IMR-90 (cell line): ENCODE measurements around the gene SPTSSA. TPM values are rescaled to one million over a fixed set of nuclear protein-coding genes. Genes with fewer than 3 reads are reported as not detected.
"Not testable (repeated sequence)": the region's sequence is repeated elsewhere in the genome, so short reads cannot be mapped to it uniquely, and the experiment has no call there.

Experiments used
- ATAC-seq: fragments of 200-7000 bp; cut with Tn5 transposase; 2 replicates; pipeline ENCODE4 v1.9.1; 2020; ENCODE audit warnings: low read depth, mild to moderate bottlenecking, moderate library complexity
- BruUV-seq: library from RNA; stranded (reverse); fragments of 400-500 nt; replicated peaks from 2 replicates; lab custom pipeline; 2021; lab: Mats Ljungman, UMichigan
- CTCF ChIA-PET: fragments of 300-600 bp; formaldehyde crosslinking; extraction: SDS; loops from one replicate; lab custom pipeline; 2021; ENCODE audit warnings: antibody characterized with exemption; lab: Yijun Ruan, JAX
- POLR2A ChIA-PET: fragments of 300-600 bp; sonication (Branson Sonifier 250); formaldehyde crosslinking; loops from one replicate; lab custom pipeline; 2022; ENCODE audit warnings: antibody characterized with exemption; ENCODE audit not compliant: unreplicated experiment; lab: Charles Lee
- DNase-seq: peaks from one replicate; pipeline ENCODE4 v3.0.0; 2013
- H2AFZ ChIP-seq: replicated peaks from 2 replicates; pipeline ENCODE3; 2013; ENCODE audit warnings: low read length, mild to moderate bottlenecking; ENCODE audit not compliant: poor library complexity
- H2AK5ac ChIP-seq: 2 replicates; pipeline ENCODE4 v1.6.1; 2013; ENCODE audit warnings: low read depth, low read length, inconsistent platforms
- H2AK9ac ChIP-seq: replicated peaks from 2 replicates; pipeline ENCODE3; 2013; ENCODE audit warnings: mild to moderate bottlenecking, low read depth, low read length, moderate library complexity; ENCODE audit not compliant: poor library complexity
- H2BK120ac ChIP-seq: 2 replicates; pipeline ENCODE4 v1.6.1; 2013; ENCODE audit warnings: low read depth, low read length, inconsistent platforms
- H2BK15ac ChIP-seq: 3 replicates; pipeline ENCODE4 v1.6.1; 2013; ENCODE audit warnings: low read depth, low read length, inconsistent platforms
- H2BK20ac ChIP-seq: 2 replicates; pipeline ENCODE4 v1.6.1; 2013; ENCODE audit warnings: low read depth, mild to moderate bottlenecking, inconsistent platforms, low read length, moderate library complexity
- H2BK5ac ChIP-seq: 2 replicates; pipeline ENCODE4 v1.6.1; 2013; ENCODE audit warnings: mild to moderate bottlenecking, low read depth, low read length, inconsistent platforms; ENCODE audit not compliant: poor library complexity, severe bottlenecking
- H3K14ac ChIP-seq: replicated peaks from 2 replicates; pipeline ENCODE4 v1.6.1; 2013; ENCODE audit warnings: low read depth, low read length, inconsistent platforms
- H3K18ac ChIP-seq: 2 replicates; pipeline ENCODE4 v1.6.1; 2013; ENCODE audit warnings: low read depth, low read length, control low read depth
- H3K23ac ChIP-seq: 2 replicates; pipeline ENCODE4 v1.6.1; 2013; ENCODE audit warnings: low read depth, low read length, inconsistent platforms
- H3K27ac ChIP-seq: 2 replicates; pipeline ENCODE4 v1.5.1; 2013; ENCODE audit warnings: mild to moderate bottlenecking, control low read depth, low read length; ENCODE audit not compliant: insufficient read depth
- H3K27me3 ChIP-seq: 2 replicates; pipeline ENCODE4 v1.6.1; 2013; ENCODE audit warnings: low read length; ENCODE audit not compliant: control insufficient read depth, insufficient read depth
- H3K36me3 ChIP-seq: 2 replicates; pipeline ENCODE4 v1.6.1; 2013; ENCODE audit warnings: low read length, mixed read lengths; ENCODE audit not compliant: control insufficient read depth, insufficient read depth
- H3K4ac ChIP-seq: 2 replicates; pipeline ENCODE4 v1.6.1; 2013; ENCODE audit warnings: low read depth, low read length, inconsistent platforms
- H3K4me1 ChIP-seq: 2 replicates; pipeline ENCODE4 v1.6.1; 2013; ENCODE audit warnings: low read length, mixed read lengths; ENCODE audit not compliant: control insufficient read depth, insufficient read depth
- H3K4me2 ChIP-seq: 2 replicates; pipeline ENCODE4 v1.6.1; 2013; ENCODE audit warnings: low read depth, mild to moderate bottlenecking, control low read depth, low read length, moderate library complexity
- H3K4me3 ChIP-seq: 2 replicates; pipeline ENCODE4 v1.5.1; 2013; ENCODE audit warnings: low read depth, mild to moderate bottlenecking, control low read depth, low read length, moderate library complexity; ENCODE audit not compliant: insufficient read depth
- H3K56ac ChIP-seq: 2 replicates; pipeline ENCODE4 v1.6.1; 2013; ENCODE audit warnings: low read length, inconsistent platforms; ENCODE audit not compliant: insufficient read depth; ENCODE audit errors: extremely low read depth
- H3K79me1 ChIP-seq, 2 experiments: 2 replicates each; pipeline ENCODE4 v1.6.1; 2013; ENCODE audit warnings: low read length in 2 of 2, inconsistent platforms in 1 of 2, low read depth in 1 of 2
- H3K9ac ChIP-seq: 2 replicates; pipeline ENCODE4 v1.6.1; 2013; ENCODE audit warnings: low read depth, low read length, control low read depth
- H3K9me1 ChIP-seq: 2 replicates; pipeline ENCODE4 v1.6.1; 2013; ENCODE audit warnings: low read length, inconsistent platforms; ENCODE audit not compliant: insufficient read depth
- H3K9me3 ChIP-seq: 2 replicates; pipeline ENCODE4 v1.6.1; 2013; ENCODE audit warnings: low read length; ENCODE audit not compliant: control insufficient read depth, insufficient read depth
- H4K20me1 ChIP-seq: 2 replicates; pipeline ENCODE4 v1.6.1; 2013; ENCODE audit warnings: low read length, inconsistent platforms; ENCODE audit not compliant: insufficient read depth
- H4K5ac ChIP-seq: 2 replicates; pipeline ENCODE4 v1.6.1; 2013; ENCODE audit warnings: mild to moderate bottlenecking, low read depth, low read length, control low read depth
- H4K8ac ChIP-seq, 2 experiments: 2 replicates each; pipeline ENCODE4 v1.6.1; 2013; ENCODE audit warnings: low read depth in 2 of 2, low read length in 2 of 2, control low read depth in 1 of 2, inconsistent platforms in 1 of 2
- H4K91ac ChIP-seq: 2 replicates; pipeline ENCODE4 v1.6.1; 2013; ENCODE audit warnings: low read depth, low read length, inconsistent platforms; ENCODE audit not compliant: insufficient read depth
- WGBS, 2 experiments: methylation state at CpG; one replicate each; pipeline versions ENCODE4 v1.1.5 to v1.1.7; 2013; ENCODE audit warnings: missing lambda C conversion rate in 2 of 2; ENCODE audit not compliant: insufficient read length in 1 of 2; ENCODE audit errors: extremely low coverage in 2 of 2; 5-methylcytosine and 5-hydroxymethylcytosine counted together
- dilution Hi-C: fragments of 300-500 bp; cut with HindIII; formaldehyde crosslinking; loops from one replicate; pipeline ENCODE4 v1.14.3; 2018; ENCODE audit warnings: low sequenced_read_pairs; ENCODE audit not compliant: unreplicated experiment
- in situ Hi-C: fragments of 300-500 bp; cut with MboI; formaldehyde crosslinking; loops from 3 replicates; pipeline ENCODE4 v1.14.3; 2019; ENCODE audit warnings: low sequenced_read_pairs, inconsistent platforms, mixed read lengths
- intact Hi-C: fragments of 100-400 bp; cut with micrococcal nuclease; formaldehyde crosslinking; loops from 2 replicates; pipeline ENCODE4 v1.10.0; 2022
- polyA plus RNA-seq, 3 experiments: library from polyadenylated mRNA; depleted of rRNA; stranded (reverse); fragments of >200 nt; gene quantifications; 2 replicates each; pipeline ENCODE4 v1.2.3, GENCODE V29; 2012; ENCODE audit warnings: low replicate concordance in 1 of 3
- total RNA-seq: library from RNA; depleted of rRNA; stranded (reverse); fragments of >200 nt; gene quantifications from 2 replicates; pipeline ENCODE4 v1.2.3, GENCODE V29; 2012

The SPTSSA gene
- total and polyA plus RNA-seq, 2 of the 4 experiments (the other 2 are of a cell fraction) = 10.8 to 26.2 TPM

- H4K5ac ChIP-seq, dilution Hi-C loops, H3K9me3 ChIP-seq, H3K18ac ChIP-seq, H3K4me3 ChIP-seq, CTCF ChIA-PET, H4K91ac ChIP-seq, H3K36me3 ChIP-seq, in situ Hi-C loops, intact Hi-C loops, H3K27me3 ChIP-seq, H3K14ac ChIP-seq, H4K8ac ChIP-seq, H2BK5ac ChIP-seq, H2BK15ac ChIP-seq, POLR2A ChIA-PET, H3K23ac ChIP-seq, H3K4me1 ChIP-seq, ATAC-seq, H3K27ac ChIP-seq, DNase-seq, H2AK5ac ChIP-seq, H2AK9ac ChIP-seq, H3K4me2 ChIP-seq, H3K56ac ChIP-seq, H3K9ac ChIP-seq, H3K4ac ChIP-seq, H3K9me1 ChIP-seq, H2AFZ ChIP-seq, H2BK20ac ChIP-seq, H2BK120ac ChIP-seq, H3K79me1 ChIP-seq, BruUV-seq, H4K20me1 ChIP-seq: not testable (repeated sequence)
- WGBS, 2 experiments = 93% methylated on average over 3 of the region's 5 CpGs; no CpG with 5 or more reads in 1 of the 2 experiments
Measured at GRCh38 chr14:34505124-34505491, 43.1 kb upstream of the SPTSSA start.

GRCh38 chr14:34504027-34504426, 42.0 kb upstream of the SPTSSA start:
- BruUV-seq, H3K56ac ChIP-seq, H3K9ac ChIP-seq, H3K27me3 ChIP-seq, DNase-seq, H3K4ac ChIP-seq, ATAC-seq, H3K79me1 ChIP-seq, H3K4me1 ChIP-seq, CTCF ChIA-PET, H2BK15ac ChIP-seq, H3K9me3 ChIP-seq, H4K91ac ChIP-seq, H3K4me3 ChIP-seq, POLR2A ChIA-PET, H3K9me1 ChIP-seq, H4K20me1 ChIP-seq, H3K27ac ChIP-seq, H3K4me2 ChIP-seq, H3K23ac ChIP-seq, H3K18ac ChIP-seq, H2AFZ ChIP-seq, H4K5ac ChIP-seq, H2AK5ac ChIP-seq, H2BK120ac ChIP-seq, intact Hi-C loops, H2BK20ac ChIP-seq, H2BK5ac ChIP-seq, in situ Hi-C loops, H4K8ac ChIP-seq, H3K36me3 ChIP-seq, H2AK9ac ChIP-seq, H3K14ac ChIP-seq, dilution Hi-C loops: not testable (repeated sequence)
- WGBS, 2 experiments = 100% methylated on average over 4 of the region's 9 CpGs; no CpG with 5 or more reads in 1 of the 2 experiments
